HG03469 (cell line): ENCODE results near the gene DHRS3.

Experiments used
- ATAC-seq: cut with Tn5 transposase; IDR thresholded peaks from one replicate; pipeline ENCODE4 v1.9.1; 2021; ENCODE audit warnings: mild to moderate bottlenecking, moderate library complexity, moderate number of reproducible peaks; ENCODE audit not compliant: unreplicated experiment

The DHRS3 gene

DNA sequence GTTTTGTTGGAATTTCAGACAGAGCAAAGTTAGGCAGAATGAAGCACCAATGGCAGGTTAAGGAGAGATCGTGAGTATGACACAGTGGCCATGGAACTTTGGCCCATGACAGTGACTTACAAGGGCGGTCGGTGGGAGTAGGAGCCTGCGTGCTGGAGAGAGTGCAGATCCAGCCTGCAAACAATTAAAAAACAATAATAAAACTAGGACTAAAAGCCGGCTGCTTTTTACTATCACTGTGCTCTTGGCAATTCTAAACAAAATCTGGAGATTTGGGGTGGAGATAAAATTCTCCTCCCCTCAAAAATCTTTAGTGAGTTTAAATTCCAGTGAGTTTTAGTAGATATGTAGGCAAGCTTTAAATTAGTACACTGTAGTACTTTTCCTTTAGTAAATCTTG lies 96.9 kb downstream of the DHRS3 start:
- no peak for ATAC-seq

DNA sequence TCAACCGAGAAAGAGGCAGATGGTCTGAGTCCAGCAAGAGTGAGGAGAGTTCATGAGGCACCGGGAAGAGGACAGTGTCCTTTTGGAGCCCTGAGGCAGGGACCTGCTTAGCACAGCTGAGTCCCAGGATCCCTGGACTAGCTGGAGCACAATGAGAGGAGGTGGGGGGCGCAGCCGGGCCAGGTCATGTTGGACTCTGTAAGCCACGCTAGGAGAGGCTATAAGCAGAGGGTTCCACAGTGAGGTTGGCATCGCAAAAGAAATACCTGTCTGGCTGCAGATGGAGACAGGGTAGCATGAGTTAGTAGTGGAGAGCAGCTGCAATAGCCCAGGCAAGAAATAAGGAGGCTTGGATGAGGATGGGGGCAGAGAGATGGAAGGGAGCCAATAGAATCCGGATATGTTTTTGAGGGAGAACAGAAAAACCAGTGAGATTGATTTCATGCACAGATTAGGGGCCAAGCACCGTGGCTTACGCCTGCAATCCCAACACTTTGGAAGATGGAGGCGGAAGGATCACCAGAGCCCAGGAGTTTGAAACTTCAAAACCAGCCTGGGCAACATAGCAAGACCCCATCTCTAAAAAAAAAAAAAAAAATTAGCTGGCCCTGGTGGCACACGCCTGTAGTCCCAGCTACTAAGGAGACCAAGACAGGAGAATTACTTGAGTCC lies 98.2 kb downstream of the DHRS3 start:
- no peak for ATAC-seq

DNA sequence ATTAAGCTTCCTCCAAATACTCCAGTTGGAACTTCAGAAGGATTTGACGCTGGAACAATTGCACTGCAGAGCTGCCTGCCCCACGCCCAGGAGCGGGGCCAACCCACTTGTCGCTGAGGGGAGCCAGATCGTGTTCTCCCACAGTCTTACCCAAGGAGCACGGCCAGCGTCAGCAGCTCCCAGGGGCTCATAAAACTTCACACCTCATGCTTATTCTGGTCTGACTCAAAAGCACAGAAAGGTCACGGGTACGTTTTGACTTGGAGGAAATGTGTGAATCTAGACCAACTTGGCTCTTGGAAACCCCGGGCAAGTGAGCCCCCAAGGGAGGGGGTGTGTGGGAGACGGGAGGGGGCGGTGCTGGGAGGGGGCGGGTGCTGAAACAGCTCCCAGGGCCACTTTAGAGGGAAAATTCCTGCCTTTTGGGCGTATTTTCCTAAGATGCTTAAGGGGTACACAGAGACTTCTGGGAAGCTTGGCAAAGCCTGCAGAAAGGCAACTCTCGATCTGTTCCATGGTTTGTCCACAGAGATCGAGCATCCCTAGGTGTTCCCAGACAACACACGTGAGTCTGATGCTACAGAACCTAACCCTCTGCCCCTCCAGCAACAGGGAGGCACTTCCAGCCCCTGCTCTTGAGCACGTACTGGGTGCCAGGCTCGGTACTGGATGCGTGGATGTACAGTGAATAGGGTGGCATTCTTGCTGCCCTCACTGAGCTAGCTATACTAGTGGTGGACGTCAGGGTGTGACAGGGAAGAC lies 98.9 kb downstream of the DHRS3 start:
- ATAC-seq, result no peak
